Stimulated activated CD8-positive, alpha-beta memory T cell treated with anti-CD3 and anti-CD28 coated beads, Interleukin-7, amount 100 ng/mL, for 24 hours (primary cell): ENCODE data around the gene ITIH5.

Experiments
- DNase-seq: peaks from one replicate; pipeline ENCODE4 v3.0.0-alpha.2; 2020; ENCODE audit warnings: low read depth

Gene ITIH5

GRCh38 chr10:7547206-7547605 lies 119.6 kb downstream of the ITIH5 start:
- no peak for DNase-seq

- no peak for DNase-seq
These were observed 120.3 kb downstream of the ITIH5 start for GRCh38 chr10:7546385-7546967.

GRCh38 chr10:7545792-7546191 lies 121.0 kb downstream of the ITIH5 start:
- no peak for DNase-seq

DNA sequence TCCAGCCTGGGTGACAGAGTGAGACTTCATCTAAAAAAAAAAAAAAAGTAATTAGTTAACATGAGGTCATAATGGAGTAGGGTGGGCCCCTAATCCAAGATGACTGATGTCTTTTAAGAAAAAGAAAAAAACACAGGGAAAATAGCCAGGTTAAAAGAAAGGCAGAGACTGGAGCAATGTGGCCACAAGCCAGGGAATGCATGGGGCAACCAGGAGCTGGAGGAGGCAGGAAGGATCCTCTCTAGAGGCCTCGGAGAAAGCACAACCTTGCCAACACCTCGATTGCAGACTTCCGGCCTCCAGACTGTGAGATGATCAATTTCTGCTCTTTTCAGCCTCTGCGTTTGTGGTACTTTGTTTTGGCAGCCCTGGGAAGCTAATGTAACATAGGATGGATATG lies 121.5 kb downstream of the ITIH5 start:
- DNase-seq = no peak

GRCh38 chr10:7544203-7544602 lies 122.6 kb downstream of the ITIH5 start:
- DNase-seq = no peak

- DNase-seq = no peak
These were observed 124.4 kb downstream of the ITIH5 start for GRCh38 chr10:7542189-7542914.

DNA sequence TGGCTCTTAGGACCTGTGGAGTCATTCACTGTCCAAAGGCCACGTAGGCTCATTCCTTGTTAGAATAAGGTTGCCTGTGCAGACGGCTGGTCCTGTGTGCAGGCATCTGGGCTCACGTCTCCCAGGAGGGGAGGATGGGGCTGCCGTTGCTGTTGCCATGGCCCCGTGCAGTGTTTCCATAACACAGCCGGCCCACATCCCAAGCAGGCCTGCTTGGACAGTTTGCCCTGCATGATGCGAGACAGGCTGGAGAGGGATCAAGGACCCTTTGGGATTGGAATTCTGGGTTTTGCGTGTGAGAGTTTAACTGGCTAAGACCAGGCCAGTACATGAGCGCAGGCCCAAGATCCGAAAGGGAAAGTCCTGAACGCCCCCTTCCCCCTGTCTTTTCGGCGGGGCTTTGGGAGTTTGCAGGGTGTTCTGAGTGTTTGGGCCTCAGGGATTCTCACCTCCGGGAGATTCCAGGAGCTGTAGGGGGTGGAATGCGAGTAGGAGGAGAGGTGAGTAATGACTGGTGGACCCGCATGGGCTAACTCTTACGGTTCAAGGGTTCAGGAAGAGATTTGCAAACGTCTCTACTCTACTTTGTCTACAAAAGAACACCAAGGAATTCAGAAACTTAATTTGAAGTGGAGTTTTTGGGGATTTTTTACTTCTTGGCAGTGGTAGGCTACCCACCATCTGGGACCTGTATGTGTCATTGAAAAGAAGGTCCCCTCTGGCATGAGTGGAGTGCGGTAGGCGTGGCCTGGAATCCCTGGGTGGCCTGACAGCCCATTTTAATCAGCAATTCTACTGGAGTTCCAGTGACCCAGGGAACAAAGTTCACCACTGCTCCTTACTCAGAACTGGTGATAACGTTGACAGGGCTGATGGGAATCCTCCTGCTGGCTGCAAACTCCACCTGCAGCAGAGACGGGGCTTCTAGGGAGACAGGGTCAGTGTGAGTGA lies 125.4 kb downstream of the ITIH5 start:
- no peak for DNase-seq

GRCh38 chr10:7538970-7539654 lies 127.7 kb downstream of the ITIH5 start:
- DNase-seq = no peak

- no peak for DNase-seq
These were observed 129.6 kb downstream of the ITIH5 start for GRCh38 chr10:7537126-7537525.

- DNase-seq = no peak
These were observed 132.3 kb downstream of the ITIH5 start for GRCh38 chr10:7534480-7534852.

DNA sequence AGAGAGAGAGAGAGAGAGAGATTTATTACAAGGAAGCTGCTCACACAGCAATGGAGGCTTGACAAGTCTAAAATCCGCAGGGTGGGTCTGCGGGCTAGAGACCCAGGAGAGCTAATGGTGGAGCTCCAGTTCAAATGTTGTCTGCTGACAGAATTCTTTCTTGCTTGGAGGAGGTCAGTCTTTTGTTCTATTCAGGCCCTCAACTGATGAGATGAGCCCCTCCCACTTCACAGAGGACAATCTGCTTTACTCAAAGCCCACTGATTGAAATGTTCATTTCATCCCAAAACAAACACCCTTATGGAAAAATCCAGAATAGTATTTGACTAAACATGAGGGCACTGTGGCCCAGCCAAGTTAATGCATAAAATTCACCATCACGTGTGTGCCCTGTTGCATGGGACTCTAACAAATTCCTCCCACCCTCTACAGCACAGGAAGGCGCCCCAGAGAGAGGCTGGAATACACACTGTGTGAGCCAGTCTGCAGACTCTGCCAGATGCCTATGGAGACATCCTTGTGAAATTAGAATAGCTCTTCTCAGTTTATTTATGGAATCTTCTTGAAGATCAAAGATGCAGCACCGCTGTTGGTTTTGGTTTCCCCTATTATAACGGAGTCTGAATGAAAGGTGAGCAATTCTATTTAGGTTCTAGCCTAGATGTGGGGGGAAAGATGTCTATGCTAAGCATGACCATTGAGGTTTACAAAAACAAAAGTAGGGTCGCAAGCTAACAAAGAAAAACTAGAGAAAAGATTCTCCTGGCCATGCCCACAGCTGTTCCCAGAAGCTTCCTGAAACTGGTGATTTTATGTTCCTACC lies 132.9 kb downstream of the ITIH5 start:
- DNase-seq = no peak

- no peak for DNase-seq
These were observed 133.9 kb downstream of the ITIH5 start for GRCh38 chr10:7532723-7533498.

GRCh38 chr10:7529638-7530037 lies 137.1 kb downstream of the ITIH5 start:
- no peak for DNase-seq

- DNase-seq = no peak
These were observed 139.3 kb downstream of the ITIH5 start for GRCh38 chr10:7527468-7527867.

- no peak for DNase-seq
These were observed 140.8 kb downstream of the ITIH5 start for GRCh38 chr10:7526017-7526400.

DNA sequence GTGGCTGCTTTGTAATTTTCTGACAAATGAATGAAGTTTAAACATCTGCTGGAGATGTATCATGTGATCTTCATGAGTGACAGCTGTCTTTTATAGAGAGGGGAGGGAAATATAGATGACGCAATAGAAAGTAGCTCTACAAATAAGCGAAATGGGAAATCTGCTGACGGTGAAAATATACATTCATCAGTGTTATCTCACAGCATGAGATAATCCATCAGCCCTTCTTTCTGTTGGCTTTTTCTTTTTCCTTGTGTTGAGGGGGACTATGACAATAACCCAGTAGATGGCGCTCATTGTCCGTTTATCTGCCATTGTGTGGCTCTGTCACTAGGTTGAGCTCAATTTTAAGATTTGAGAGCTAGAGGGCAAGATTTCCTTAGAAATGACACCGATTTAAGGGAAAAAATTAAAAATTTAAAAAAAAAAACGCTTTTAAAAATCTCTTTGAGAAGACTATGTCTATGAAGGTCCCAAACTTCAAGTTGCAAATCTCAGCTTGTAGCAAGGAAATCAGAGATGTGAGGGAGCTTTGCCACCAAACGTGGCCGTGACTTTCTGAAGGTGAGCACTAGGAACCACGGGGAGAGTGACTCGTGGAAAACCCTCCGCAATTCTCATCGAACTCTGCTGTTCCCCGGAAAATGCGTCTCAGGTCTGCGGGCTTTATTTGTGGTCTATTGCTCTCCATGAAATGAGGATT lies 141.3 kb downstream of the ITIH5 start:
- DNase-seq = no peak

- no peak for DNase-seq
These were observed 143.1 kb downstream of the ITIH5 start for GRCh38 chr10:7523656-7524055.

DNA sequence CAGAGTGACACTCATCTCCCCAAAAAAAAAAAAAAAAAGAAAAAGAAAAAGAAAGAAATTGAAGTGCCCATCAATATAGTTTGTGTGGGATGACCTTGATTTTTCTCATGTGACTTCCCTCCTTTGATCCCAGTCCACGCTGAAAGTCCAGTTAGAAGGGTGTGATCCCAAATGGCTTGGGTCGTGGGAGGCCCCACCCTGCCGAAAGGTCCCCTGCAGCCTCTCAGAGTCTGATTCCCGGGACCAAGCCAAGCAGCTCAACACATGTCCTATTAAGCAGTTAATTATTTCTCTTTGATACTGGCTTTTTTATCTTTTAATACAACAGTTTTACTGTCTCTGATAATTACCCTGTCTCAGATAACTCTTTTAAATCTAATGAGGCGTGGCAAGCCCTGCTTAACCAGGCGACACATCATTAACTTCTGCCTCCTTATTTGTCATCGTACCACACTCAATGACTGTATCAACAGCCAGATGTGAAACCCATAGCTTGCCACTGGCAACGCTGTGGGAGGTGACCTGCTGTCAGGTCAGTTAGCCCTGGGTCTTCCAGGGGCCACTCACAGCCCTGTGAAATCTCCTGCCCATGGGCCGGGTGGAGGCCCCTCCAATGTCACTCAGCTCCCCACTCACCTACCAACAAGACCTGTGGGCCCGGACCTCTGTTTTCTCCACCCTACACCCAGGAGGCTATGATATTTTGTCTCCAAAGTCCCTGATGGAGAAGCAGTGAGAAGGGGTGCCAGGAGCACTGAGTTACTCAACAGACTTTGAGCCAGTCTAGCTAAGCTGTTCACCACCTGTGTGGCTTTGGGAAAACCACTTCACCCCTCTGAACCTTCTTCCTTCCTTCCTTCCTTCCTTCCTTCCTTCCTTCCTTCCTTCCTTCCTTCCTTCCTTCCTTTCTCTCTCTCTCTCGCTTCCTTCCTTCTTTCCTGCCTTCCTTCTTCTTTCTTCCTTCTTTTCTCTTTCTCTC lies 146.0 kb downstream of the ITIH5 start:
- no peak for DNase-seq

- no peak for DNase-seq
These were observed 147.4 kb downstream of the ITIH5 start for GRCh38 chr10:7519351-7519750.
